Measurements from ENCODE around the gene GPC6.

GPC6 gene

GRCh38 chr13:93502071-93502470 is 275.5 kb downstream of the GPC6 start:
- H3K27ac ChIP-seq: no peak overlapping the region
- TF ChIP-seq CTCF (conservative IDR thresholded peaks at IDR 0.05): no peak

- no peak overlapping the region for H3K27ac ChIP-seq
- TF ChIP-seq CTCF (conservative IDR thresholded peaks at IDR 0.05): no peak
Measured at GRCh38 chr13:93502987-93503615, 276.5 kb downstream of the GPC6 start.

- no peak overlapping the region for H3K27ac ChIP-seq
- TF ChIP-seq CTCF (conservative IDR thresholded peaks at IDR 0.05): no peak
Measured at GRCh38 chr13:93505104-93505952, 278.7 kb downstream of the GPC6 start.

GRCh38 chr13:93511011-93511410 is 284.4 kb downstream of the GPC6 start:
- no peak for TF ChIP-seq CTCF (conservative IDR thresholded peaks at IDR 0.05)
- H3K27ac ChIP-seq: no peak overlapping the region

GRCh38 chr13:93515267-93515666 is 288.7 kb downstream of the GPC6 start:
- H3K27ac ChIP-seq: no peak overlapping the region
- TF ChIP-seq CTCF (conservative IDR thresholded peaks at IDR 0.05): no peak

- TF ChIP-seq CTCF (conservative IDR thresholded peaks at IDR 0.05): no peak
- no peak overlapping the region for H3K27ac ChIP-seq
Measured at GRCh38 chr13:93517658-93518057, 291.1 kb downstream of the GPC6 start.

- no peak for TF ChIP-seq CTCF (conservative IDR thresholded peaks at IDR 0.05)
Measured at GRCh38 chr13:93521307-93521706, 294.7 kb downstream of the GPC6 start.

More at GRCh38 chr13:93521307-93521706, 294.7 kb downstream of the GPC6 start:
- no peak overlapping the region for H3K27ac ChIP-seq
